K562 (cell line): ENCODE results near the gene CYB5R4. TPM values are rescaled to one million over a fixed set of nuclear protein-coding genes. Genes with fewer than 3 reads are reported as not detected.
A peak's percentile ranks its signal among the peaks of the same experiment; 100 is the strongest.

Experiments
- ATAC-seq: fragments of 200-7000 bp; cut with Tn5 transposase; 3 replicates; pipeline ENCODE4 v1.9.1; 2020; ENCODE audit warnings: moderate library complexity
- BruUV-seq: library from RNA; stranded (reverse); fragments of 400-500 nt; replicated peaks from 2 replicates; lab custom pipeline; 2021; lab: Mats Ljungman, UMichigan
- CTCF ChIA-PET: fragments of 300-600 bp; formaldehyde crosslinking; extraction: SDS; loops from one replicate; lab custom pipeline; 2021; ENCODE audit warnings: low intra/inter-chr PET ratio; lab: Yijun Ruan, JAX
- POLR2A ChIA-PET: fragments of 300-600, 350-650 bp; sonication (Branson Sonifier 250); formaldehyde crosslinking; extraction: SDS; loops from one replicate; lab custom pipeline; 2021; ENCODE audit warnings: antibody characterized with exemption, inconsistent platforms; lab: Yijun Ruan, JAX
- DNase-seq, 4 experiments: peaks; one replicate each; pipeline versions ENCODE4 v3.0.0 to v3.0.0-alpha.2; 2011 to 2018; ENCODE audit warnings: low spot score in 3 of 4, mixed read lengths in 3 of 4; ENCODE audit errors: extremely low read depth in 1 of 4
- FAIRE-seq: peaks from 2 replicates; lab custom pipeline; 2011; peaks lifted over from hg19 to GRCh38; lab: Jason Lieb, UNC
- H2AFZ ChIP-seq: 2 replicates; pipeline ENCODE4 v1.6.0; 2011; ENCODE audit warnings: low read depth, low read length, control low read depth, inconsistent platforms
- H3K27ac ChIP-seq: fragments of 200-600 bp; 3 replicates; pipeline ENCODE4 v1.8.0; 2011; ENCODE audit warnings: low read depth, mild to moderate bottlenecking, control low read depth, inconsistent platforms, low read length, moderate library complexity, mixed read lengths; ENCODE audit errors: extremely low read depth
- H3K27me3 ChIP-seq, 2 experiments: fragments of 300-600 bp in 1 of 2; 2 replicates in 1 of 2; 3 replicates in 1 of 2; pipeline versions ENCODE4 v1.6.0 to v1.8.0; 2011; ENCODE audit warnings: inconsistent platforms in 2 of 2, low read length in 2 of 2, mild to moderate bottlenecking in 1 of 2, mixed read lengths in 1 of 2, moderate library complexity in 1 of 2; ENCODE audit not compliant: control insufficient read depth in 2 of 2, insufficient read depth in 2 of 2
- H3K36me3 ChIP-seq: fragments of 300-600 bp; 3 replicates; pipeline ENCODE4 v1.8.0; 2011; ENCODE audit warnings: mild to moderate bottlenecking, low read length, inconsistent platforms; ENCODE audit not compliant: control insufficient read depth, insufficient read depth
- H3K4me1 ChIP-seq, 2 experiments: fragments of 200-600 bp in 1 of 2; replicated peaks in 1 of 2; 2 replicates in 1 of 2; 3 replicates in 1 of 2; pipeline versions ENCODE4 v1.5.1 to v1.8.0; 2011; ENCODE audit warnings: inconsistent platforms in 2 of 2, low read length in 2 of 2, mild to moderate bottlenecking in 1 of 2, mixed read lengths in 1 of 2, moderate library complexity in 1 of 2; ENCODE audit not compliant: control insufficient read depth in 2 of 2, insufficient read depth in 2 of 2
- H3K4me2 ChIP-seq: 2 replicates; pipeline ENCODE4 v1.6.1; 2011; ENCODE audit warnings: low read length, control low read depth, inconsistent platforms, mixed read lengths; ENCODE audit not compliant: insufficient read depth
- H3K4me3 ChIP-seq: fragments of 200-600 bp; sonication (generic), shearing (Covaris generic); 2 replicates; pipeline ENCODE4 v1.5.1; 2016; ENCODE audit warnings: control low read depth, inconsistent platforms
- H3K79me2 ChIP-seq: fragments of 200-600 bp; 3 replicates; pipeline ENCODE4 v1.8.0; 2011; ENCODE audit warnings: low read length, inconsistent platforms; ENCODE audit not compliant: control insufficient read depth, insufficient read depth
- H3K9ac ChIP-seq, 2 experiments: 2 replicates each; pipeline versions ENCODE4 v1.6.0 to v1.6.1; 2011; ENCODE audit warnings: low read depth in 2 of 2, low read length in 2 of 2, control low read depth in 1 of 2, inconsistent platforms in 1 of 2, mild to moderate bottlenecking in 1 of 2, mixed read lengths in 1 of 2; ENCODE audit not compliant: insufficient read depth in 1 of 2
- H3K9me1 ChIP-seq: one replicate; pipeline ENCODE4 v1.6.0; 2011; ENCODE audit warnings: inconsistent platforms, mild to moderate bottlenecking, low read length, moderate library complexity; ENCODE audit not compliant: control insufficient read depth, insufficient read depth
- H3K9me3 ChIP-seq: replicated peaks from 2 replicates; pipeline ENCODE4 v1.5.1; 2011; ENCODE audit warnings: low read depth, low read length, inconsistent platforms; ENCODE audit not compliant: control insufficient read depth, insufficient read depth
- H4K20me1 ChIP-seq: replicated peaks from 2 replicates; pipeline ENCODE4 v1.6.1; 2011; ENCODE audit warnings: low read length, inconsistent platforms, mixed read lengths; ENCODE audit not compliant: control insufficient read depth, insufficient read depth
- ADNP ChIP-seq: fragments of 200-800 bp; sonication (Bioruptor generic); IDR thresholded peaks from 2 replicates; pipeline ENCODE4 v1.6.1; 2016; ENCODE audit warnings: missing genetic modification characterization, missing compliant biosample characterization
- BRCA1 ChIP-seq, 2 experiments: fragments of 450-650 bp in 1 of 2; sonication (generic) in 1 of 2; formaldehyde crosslinking in 1 of 2; IDR thresholded peaks; 2 replicates each; pipeline versions ENCODE4 v1.5.0 to v1.6.1; 2017 to 2020; ENCODE audit warnings: mild to moderate bottlenecking in 1 of 2, missing genetic modification reagents in 1 of 2
- C11orf30 ChIP-seq: fragments of 450-650 bp; IDR thresholded peaks from 2 replicates; pipeline ENCODE4 v1.6.1; 2016; ENCODE audit warnings: low read depth, mild to moderate bottlenecking
- PYGO2 ChIP-seq: fragments of 450-650 bp; IDR thresholded peaks from 2 replicates; pipeline ENCODE4 v1.6.1; 2016; ENCODE audit warnings: mild to moderate bottlenecking, missing genetic modification characterization, moderate library complexity, missing compliant biosample characterization
- SPI1 ChIP-seq: IDR thresholded peaks from 2 replicates; pipeline ENCODE4 v1.6.1; 2011; ENCODE audit warnings: low read depth, low read length, control low read depth, borderline replicate concordance
- ZFP30 ChIP-seq: fragments of 250-450 bp; sonication (Bioruptor Pico); IDR thresholded peaks from 2 replicates; pipeline ENCODE4 v1.8.0; 2022; ENCODE audit warnings: moderate library complexity, mild to moderate bottlenecking, inconsistent platforms, borderline replicate concordance
- WGBS: fragments of 100-300 bp; shearing (Covaris generic); methylation state at CpG from one replicate; pipeline ENCODE4 v1.1.6; 2016; ENCODE audit warnings: low coverage, mixed read lengths; ENCODE audit not compliant: insufficient coverage; ENCODE audit errors: missing lambda C conversion rate; 5-methylcytosine and 5-hydroxymethylcytosine counted together
- in situ Hi-C: fragments of 300-500 bp; cut with MboI; formaldehyde crosslinking; loops from 4 replicates; pipeline ENCODE4 v1.15.0; 2018; ENCODE audit warnings: inconsistent platforms, mixed read lengths
- intact Hi-C: fragments of 100-400 bp; cut with micrococcal nuclease; formaldehyde crosslinking; loops from 2 replicates; pipeline ENCODE4 v1.14.2; 2022
- polyA plus RNA-seq, 8 experiments: library from polyadenylated mRNA; depleted of rRNA in 4 of 8; stranded (reverse) in 5 of 8; unstranded in 3 of 8; fragments of >200 nt; fragmentation: Nextera tagmentation in 2 of 8; fragmentation: Illumina TruSeq in 1 of 8; extraction: Ambion mirVana in 2 of 8; extraction: Trizol in 1 of 8; gene quantifications; 2 replicates each; pipeline versions ENCODE4 v1.2.1 to v1.2.3, GENCODE V29; 2011 to 2014; ENCODE audit warnings: inconsistent platforms in 1 of 8, missing spikeins in 1 of 8
- total RNA-seq, 7 experiments: library from RNA; depleted of rRNA in 6 of 7; stranded (reverse); fragments of >200 nt in 6 of 7; fragmentation: Illumina TruSeq in 2 of 7; extraction: Trizol in 2 of 7; gene quantifications; 2 replicates each; pipeline versions ENCODE4 v1.2.1 to v1.2.3, GENCODE V29; 2011 to 2021; ENCODE audit warnings: low replicate concordance in 1 of 7
- TF ChIP-seq, protein P1 (sequence below): fragments of 250-450 bp; sonication (Bioruptor Pico); IDR thresholded peaks from 2 replicates; pipeline ENCODE4 v1.4.0; 2020; ENCODE audit warnings: borderline replicate concordance

The CYB5R4 gene
- total and polyA plus RNA-seq, 9 of the 15 experiments (the other 6 are each of a cell fraction or from before 2014, with no cell fraction given) = 5.9 to 23.1 (median 19.0) TPM

DNA sequence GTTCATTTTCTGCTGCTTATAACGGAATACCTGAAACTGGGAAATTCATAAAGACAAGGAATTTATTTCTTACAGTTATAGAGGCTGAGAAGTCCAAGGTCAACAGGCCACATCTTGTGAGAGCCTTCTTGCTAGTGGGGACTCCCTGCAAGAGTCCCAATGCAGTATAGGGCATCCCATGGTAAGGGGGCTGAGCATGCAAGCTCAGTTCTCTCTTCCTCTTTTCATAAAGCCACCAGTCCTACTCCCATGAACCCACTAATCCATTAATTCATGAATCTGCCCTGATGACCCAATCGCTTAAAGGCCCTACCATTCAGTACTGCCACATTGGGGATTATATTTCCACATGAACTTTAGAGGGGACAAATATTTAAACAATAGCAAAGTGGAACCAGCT is 26.5 kb downstream of the CYB5R4 start:
- no peaks in the 10 kb centered on the region for H3K4me1 ChIP-seq
- no peaks in the 10 kb centered on the region for H3K36me3 ChIP-seq
- no peak for DNase-seq
- no peak overlapping the region for H3K4me2 ChIP-seq
- BruUV-seq = no TSS peak
- no peaks in the 10 kb centered on the region for H3K27me3 ChIP-seq
- H3K79me2 ChIP-seq = peaks cover 17% of the 10 kb centered on the region
- no peak overlapping the region for H3K4me3 ChIP-seq
- no peaks in the 10 kb centered on the region for H3K9me1 ChIP-seq
- H3K9ac ChIP-seq = no peak overlapping the region
- ChIA-PET POLR2A (interaction anchor here (0.5 kb wide), 1 partner anchor 148 kb away, joined by 3 read pairs; the partner anchor contains the start of gene MRAP2), CTCF (interaction anchor here (2.5 kb wide), 1 partner anchor 335 kb away, joined by 45 read pairs; no protein-coding TSS in a partner anchor)
- no peak overlapping the region for H2AFZ ChIP-seq
- in situ Hi-C loops (loop anchor here (25.0 kb wide), 1 partner anchor 876 kb away; the partner anchor contains the start of gene TBX18), intact Hi-C loops (loop anchor here (5.0 to 10.0 kb wide), 2 partner anchors 146 to 529 kb away; partner anchors contain the start of gene MRAP2)
- H4K20me1 ChIP-seq = no peaks in the 10 kb centered on the region
- H3K27ac ChIP-seq = no peak overlapping the region
- FAIRE-seq = no peak
- H3K9me3 ChIP-seq = no peaks in the 10 kb centered on the region
- 86% methylated on average over 2 of the region's 2 CpGs for WGBS
- TF ChIP-seq, protein P1, sequence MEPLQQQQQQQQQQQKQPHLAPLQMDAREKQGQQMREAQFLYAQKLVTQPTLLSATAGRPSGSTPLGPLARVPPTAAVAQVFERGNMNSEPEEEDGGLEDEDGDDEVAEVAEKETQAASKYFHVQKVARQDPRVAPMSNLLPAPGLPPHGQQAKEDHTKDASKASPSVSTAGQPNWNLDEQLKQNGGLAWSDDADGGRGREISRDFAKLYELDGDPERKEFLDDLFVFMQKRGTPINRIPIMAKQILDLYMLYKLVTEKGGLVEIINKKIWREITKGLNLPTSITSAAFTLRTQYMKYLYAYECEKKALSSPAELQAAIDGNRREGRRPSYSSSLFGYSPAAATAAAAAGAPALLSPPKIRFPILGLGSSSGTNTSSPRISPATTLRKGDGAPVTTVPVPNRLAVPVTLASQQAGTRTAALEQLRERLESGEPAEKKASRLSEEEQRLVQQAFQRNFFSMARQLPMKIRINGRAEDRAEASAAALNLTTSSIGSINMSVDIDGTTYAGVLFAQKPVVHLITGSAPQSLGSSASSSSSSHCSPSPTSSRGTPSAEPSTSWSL (CRISPR knock-in tag) = no peak
- TF ChIP-seq BRCA1 (IDR thresholded peaks at IDR 0.05) = no peak
- no peak for TF ChIP-seq BRCA1 (CRISPR knock-in tag; IDR thresholded peaks at IDR 0.05)
- TF ChIP-seq C11orf30 = no peak
- no peak for TF ChIP-seq ZFP30 (CRISPR knock-in tag)
- no peak for TF ChIP-seq PYGO2
- TF ChIP-seq SPI1 = 0 out of 2 replicates have a peak, but pooled peaks have one; percentile 28
- TF ChIP-seq ADNP (tag) = no peak
- ATAC-seq = peak; percentile 47; the same call in 2 of the 3 replicates
